GM21619 (cell line): ENCODE measurements around the gene L3MBTL3.
"Not testable (repeated sequence)": the region's sequence is repeated elsewhere in the genome, so short reads cannot be mapped to it uniquely, and the experiment has no call there.

Experiments used
- ATAC-seq: cut with Tn5 transposase; IDR thresholded peaks from one replicate; pipeline ENCODE4 v1.9.1; 2021; ENCODE audit not compliant: unreplicated experiment

Gene L3MBTL3

DNA sequence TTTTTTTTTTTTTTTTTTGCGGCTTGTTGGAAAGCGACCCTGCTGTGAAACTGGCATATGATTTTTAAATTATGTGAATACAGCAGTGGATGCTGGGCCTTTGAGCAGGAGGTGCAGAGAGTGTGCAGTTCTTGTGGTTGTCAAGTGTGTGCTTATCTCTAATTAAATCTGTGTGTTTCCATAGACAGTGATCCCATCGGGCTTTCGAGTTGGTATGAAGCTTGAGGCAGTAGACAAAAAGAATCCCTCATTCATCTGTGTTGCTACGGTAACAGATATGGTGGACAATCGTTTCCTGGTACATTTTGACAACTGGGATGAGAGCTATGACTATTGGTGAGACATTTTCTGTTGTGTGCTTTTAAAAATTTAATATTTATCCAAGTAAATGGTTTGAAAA, 52.4 kb downstream of the L3MBTL3 start:
- no peak for ATAC-seq

DNA sequence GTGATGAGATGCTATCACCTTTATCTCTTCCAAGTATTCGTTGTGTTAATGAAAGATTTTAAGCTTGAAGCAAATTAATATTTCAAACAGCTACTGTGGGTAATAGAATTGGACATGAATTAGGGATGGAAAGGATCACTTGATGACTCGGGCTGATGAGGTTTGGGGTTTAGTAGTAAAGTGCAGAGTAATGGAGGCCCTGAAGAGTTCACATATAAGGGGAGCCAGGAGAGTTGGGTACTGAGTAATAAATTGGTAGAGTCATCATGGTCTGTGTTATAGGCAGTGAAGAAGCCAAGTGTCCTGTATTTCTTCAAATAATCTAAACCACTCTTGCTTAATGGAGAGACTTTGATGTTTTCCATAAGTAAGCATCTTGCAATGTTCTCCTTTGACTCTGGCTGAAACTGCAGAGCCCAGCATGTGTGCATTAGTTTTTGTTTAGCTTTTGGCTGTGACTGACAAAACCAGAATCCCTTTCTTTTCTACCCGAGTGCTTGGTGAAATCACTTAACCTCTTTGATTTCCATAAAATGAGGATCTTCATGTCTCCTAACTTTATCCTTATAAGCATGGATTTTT, 57.6 kb downstream of the L3MBTL3 start:
- ATAC-seq = no peak

DNA sequence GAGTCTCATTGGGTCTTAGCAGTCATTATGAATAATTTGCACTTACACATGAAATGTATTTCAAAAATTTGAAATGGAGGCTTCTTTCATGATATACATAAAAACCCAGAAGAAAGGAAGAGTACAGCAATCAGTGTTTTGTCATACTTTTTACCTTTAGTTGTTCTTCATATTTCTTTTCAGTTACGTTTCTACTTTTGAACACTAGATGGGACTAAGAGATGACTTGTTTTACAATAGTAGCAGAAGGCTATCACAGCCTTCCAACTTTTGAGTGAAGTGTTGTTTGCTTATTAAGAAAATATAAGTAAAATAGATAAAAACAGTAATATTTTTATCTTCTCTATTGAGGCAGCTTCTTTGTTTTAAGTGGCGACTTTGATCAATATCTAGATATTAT, 58.1 kb downstream of the L3MBTL3 start:
- ATAC-seq = no peak

DNA sequence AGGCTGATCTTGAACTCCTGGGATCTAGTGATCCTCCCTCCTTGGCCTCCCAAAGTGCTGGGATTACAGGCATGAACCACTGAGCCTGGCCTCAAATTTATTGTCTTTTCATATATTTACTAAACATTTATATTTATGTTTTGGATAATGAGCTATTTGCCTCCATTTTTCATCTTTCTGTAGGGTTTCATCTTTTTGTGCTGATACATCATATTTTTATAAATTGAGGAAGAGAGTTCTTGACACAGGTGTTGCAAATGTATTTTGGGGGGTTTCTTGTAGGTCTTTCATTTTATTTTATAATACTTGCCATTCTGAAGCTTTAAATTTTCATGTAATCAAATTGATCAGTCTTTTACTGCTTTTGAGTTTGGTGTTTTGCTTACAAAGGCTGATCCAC, 72.4 kb downstream of the L3MBTL3 start:
- ATAC-seq = no peak

DNA sequence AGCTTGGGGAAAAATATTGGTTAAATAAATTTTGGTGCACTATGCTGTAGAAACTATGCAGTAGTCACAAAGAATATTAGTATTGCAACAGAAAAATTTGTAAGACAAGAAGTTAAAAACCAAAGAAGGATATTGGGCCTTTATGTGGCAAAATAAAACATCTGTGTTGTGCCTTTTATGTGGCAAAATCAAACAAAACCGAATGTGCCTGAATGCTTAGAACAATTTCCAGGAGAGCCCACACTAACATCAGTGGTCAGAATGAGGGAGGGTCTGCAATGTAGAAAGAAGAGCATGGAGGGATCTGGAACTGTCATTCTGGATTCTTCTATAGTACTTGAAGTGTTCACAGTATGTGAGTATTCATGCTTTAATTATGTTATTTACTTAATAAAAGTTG, 75.2 kb downstream of the L3MBTL3 start:
- no peak for ATAC-seq

DNA sequence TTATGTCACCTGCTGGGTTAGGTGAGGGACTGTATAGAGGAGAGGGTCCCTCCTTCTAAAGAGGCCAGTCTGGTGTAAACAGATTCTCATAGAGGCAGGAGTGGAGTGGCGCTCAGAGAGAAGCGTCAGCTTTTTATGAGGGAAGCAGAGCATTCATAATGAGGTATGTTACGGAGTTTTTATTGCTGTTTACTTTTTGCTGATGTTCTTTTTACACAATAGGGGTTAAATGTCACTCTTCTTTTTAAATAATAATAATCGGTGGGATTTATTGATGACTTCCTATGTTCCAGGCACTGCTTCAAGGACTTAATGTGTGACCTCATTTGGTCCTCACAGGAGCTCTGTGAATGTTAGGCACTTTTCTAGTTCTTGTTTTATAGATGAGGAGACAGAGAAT, 79.9 kb downstream of the L3MBTL3 start:
- no peak for ATAC-seq

DNA sequence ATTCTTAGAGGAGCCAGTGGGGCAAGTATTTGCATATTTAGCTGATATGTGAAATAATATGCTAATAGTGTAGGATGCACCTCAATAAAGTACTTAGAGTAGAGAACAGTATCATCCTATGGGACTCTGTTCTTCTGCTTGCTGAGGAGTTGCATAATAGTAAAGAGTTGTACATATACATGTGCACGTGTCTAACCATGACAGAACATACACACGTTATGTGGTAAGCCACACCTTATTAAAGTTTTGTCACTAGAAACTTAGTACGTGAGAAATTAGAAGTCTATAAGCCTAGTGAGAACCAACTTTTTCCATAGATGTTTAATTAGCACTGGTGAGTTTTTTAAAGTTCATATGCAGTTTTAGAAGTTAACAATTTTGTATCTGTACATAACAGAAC, 80.7 kb downstream of the L3MBTL3 start:
- no peak for ATAC-seq

DNA sequence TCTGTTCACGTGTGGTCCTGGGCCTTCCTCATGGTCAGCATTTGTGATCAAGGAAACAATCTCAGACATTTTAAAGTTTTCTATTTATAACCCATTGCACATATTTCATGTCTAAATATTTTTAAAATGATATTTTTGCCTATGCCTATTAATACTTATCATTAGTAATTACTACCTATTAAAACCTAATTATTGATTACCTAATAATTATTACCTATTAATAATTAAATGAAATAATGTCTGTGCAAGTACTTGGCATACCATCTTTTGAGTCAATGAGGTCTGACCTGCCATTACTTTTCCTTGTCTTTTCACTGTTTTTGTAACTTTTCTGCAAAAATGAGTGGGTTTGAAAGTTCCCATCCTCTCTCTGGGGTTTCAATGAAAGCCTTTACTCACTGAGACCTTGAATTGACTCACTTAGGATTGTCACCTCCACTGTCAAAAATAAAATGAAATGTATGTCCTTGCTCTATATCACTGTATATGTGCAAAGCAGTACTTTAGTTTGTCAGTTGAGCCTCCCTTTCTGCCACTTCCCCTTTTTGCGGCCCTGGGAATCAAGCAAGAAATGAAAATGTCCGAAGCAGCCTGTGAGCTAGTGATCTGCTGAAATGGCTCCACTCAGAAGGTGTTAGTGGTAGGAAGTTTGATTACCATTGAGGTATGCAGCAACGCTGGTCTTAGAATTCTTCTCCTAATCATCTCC, 87.8 kb downstream of the L3MBTL3 start:
- peak; percentile 90 for ATAC-seq

DNA sequence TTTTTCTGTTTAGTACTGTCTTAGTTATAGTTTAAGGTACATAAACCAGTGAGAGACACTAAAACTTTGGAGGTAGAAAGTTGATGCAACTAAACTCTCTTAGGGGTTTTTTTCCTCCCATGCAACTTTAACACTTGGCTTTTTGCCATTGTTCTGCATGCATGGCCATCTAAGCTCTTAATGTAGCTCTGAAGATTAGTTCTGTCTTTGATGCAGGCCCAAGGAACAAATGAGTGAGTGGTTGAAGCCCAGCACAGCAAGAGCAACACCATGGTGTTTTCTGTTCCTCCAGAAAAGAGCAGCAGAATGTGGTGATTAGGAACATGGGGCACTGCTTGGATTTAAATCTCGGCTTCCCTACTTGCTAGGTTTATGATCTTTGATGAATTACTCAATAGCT, 89.3 kb downstream of the L3MBTL3 start:
- no peak for ATAC-seq

DNA sequence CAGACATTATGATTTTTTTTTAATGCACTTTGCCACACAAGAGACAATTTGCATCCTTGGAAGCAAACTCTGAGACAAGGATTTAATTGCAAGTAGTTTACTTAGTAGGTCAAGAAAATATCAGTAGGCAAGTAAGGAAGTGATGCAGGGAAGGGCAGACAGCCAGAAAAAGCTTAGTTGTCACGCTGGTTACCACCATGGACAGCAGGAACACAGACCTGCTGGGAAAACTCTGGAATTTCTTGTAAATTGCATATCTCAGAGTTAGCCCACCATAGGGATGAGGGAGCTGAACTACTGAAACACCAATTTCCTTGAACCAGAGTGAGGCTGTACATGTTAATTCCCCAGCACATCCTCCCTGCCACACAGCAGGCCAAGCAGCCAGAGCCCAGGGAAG, 92.7 kb downstream of the L3MBTL3 start:
- ATAC-seq = no peak

DNA sequence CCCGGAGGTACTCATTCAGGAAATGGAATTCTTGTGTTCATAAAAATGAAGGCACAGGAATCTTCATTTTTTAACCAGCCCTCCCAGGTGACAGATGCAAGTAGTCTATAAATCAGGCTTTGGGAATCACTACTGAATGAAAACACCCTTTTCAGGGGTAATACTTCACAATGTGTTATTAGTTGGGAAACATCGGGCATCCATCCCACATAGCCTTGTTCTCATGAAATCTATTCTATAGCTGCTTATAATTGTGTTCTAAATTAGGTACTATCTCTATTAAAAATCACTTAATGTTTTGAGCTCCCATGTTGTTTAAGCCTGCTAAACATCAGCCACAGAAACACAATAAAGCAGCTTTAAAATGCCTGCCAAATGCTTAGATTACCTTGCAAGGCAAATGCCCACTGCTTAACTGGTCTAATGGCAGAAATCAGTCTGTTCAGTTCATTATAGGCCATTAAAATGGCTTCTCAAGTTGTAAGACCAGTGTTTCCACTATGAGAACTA, 94.9 kb downstream of the L3MBTL3 start:
- ATAC-seq = no peak

DNA sequence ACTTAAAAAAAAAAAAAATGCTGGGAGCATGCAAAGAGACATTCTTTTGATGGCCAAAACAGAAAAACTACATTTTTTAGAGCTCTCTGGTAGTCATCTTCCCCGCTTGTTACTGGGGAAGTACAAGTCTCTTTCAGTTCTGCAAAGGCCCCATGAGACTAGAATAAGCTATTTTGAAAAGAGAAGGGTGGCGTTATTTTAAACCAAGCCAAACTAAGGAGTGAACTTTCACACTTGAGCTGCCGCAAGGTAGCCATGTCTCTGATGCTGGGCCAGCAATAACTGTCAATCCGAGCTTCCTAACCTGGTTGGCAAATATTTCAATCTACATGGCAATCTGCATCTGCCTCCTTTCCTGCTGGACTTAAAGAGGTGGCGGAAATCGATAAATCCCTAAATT, 96.7 kb downstream of the L3MBTL3 start:
- ATAC-seq = peak; percentile 95

DNA sequence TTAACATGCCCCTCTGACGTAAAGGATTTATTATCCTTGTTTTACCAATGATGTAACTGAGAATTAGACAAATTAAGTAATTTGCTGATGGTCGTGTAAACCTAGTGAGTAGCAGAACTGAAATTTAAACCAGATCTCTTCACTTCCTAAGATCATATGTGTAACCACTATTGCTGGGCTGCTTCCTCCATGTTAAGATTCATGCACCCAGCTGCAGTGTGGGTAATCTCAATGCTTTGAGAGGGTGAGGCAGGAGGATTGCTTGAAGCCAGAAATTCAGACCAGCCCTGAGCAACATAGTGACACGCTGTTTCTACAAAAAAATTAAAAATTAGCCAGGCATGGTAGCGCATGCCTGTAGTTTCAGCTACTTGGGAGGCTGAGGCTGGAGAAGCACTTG, 97.9 kb downstream of the L3MBTL3 start:
- ATAC-seq = no peak

DNA sequence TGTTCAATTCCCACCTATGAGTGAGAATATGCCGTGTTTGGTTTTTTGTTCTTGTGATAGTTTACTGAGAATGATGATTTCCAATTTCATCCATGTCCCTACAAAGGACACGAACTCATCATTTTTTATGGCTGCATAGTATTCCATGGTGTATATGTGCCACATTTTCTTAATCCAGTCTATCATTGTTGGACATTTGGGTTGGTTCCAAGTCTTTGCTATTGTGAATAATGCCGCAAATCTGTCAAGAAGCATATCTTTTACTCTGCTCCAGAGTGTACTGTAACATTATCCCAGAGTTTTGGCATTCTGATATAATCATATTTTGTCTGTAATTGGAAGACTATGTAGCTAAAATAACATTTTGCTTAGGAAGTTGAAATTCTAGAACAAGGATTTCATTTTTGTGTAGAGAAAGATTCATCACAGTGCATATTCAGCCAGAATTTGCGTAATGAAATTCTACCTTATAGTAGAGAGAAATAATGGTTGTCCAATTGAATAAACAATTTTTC, 98.9 kb downstream of the L3MBTL3 start:
- ATAC-seq = not testable (repeated sequence)

DNA sequence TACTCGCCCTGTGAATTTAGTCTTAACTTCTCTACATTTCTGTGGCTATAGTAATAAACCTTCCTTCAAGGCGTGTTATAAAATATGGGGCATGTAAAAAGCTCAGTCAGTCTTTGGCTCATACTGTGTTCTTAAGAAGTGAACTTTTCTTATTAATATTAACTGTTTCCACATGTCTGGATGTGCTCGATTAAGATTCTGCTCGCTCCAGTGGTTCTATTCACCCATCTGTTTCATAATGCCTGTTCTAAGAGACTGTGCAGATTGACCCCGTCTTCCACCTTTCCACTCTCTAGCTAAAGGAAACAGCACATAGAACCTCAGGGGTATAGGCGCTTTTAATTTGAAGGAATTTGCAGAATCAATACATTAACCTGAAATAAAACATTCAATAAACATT, 99.9 kb downstream of the L3MBTL3 start:
- no peak for ATAC-seq

DNA sequence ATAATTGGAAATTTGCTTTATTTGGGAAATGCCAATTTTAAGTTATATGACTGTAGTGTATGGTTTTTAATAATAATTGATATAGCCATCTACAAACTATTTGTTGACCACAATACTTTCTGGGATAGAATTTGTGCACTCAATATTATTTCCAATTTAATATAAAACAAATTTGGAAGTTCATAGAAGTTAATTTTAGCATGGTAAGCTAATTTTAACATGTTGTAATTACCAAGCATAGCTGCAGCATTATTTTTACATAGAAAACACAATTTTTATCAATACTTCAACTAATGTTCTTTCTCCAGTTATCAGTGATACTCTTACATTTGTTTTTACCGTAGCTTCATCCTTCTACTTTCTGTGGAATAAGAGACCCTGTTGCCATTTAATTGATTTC, 100.8 kb downstream of the L3MBTL3 start:
- no peak for ATAC-seq

DNA sequence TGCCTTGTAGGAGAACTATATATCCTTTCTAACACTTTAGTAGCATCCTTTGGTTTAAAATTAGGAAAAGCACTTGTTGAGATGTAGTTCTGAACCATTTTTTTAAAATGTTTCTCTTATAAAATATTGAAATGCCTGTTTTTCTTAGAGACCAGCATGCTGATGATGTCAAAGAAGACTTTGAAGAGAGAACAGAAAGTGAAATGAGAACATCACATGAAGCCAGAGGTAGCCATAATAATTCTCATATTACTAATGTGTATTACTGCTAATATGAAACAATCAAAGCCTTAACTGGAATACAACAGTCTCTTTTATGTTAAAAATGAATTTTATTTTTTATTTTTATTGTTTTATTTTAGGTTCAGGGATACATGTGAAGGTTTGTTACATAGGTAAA, 102.3 kb downstream of the L3MBTL3 start:
- no peak for ATAC-seq

DNA sequence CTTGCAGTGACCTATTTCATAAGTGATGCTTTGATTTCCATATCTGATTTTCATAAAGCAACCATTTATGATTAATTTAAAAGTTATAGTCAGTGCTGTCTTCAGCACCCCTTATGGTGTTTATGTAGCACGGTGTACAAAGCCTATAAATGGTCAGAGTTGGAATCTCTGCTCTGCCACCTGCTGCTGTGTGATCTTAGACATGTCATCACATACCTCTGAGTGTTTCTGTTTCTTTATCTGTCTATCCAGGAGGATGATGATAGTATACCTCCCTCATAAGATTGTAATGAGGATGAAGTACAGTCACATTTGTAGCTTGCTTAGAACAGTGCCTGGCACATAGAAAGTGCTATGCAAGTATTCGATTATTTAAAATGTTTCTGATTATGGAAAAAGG, 103.9 kb downstream of the L3MBTL3 start:
- no peak for ATAC-seq

DNA sequence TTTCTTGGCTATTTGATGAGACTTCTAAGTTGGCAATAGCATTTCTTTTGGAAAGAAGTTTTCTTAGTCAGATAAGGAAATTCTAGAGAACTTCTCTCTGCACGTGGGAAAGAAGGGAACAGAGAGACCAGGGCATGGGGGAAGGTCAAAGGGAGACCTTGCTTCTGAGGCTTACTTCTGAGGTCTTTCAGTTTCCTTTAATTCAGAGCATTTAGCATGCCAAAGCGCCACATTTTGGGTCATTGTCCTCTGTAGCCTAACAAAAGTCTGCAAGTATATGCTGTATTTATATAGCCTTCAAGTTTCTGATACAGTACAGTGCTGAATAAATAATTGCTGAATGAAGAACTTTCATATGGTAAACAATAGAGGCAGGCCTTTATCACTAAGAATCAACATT, 108.8 kb downstream of the L3MBTL3 start:
- ATAC-seq = no peak

DNA sequence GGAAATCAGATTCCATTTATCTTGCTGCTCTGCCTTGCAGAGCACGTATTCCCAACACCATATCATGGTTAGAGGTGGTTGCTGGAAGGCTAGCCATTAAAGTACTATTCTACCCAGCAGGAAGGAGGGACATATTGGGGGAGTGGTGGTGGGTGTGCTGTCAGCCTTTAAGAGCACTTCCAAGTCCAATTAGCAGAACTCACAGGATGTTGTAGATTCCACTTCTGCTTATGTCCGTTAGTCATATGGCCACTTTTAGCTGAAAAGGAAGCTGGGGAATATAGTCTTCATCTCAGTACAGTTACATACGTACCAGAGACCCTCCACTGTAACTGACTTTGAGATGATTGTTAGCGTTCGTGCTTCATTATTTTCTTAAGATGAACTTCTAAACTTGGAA, 109.9 kb downstream of the L3MBTL3 start:
- no peak for ATAC-seq

DNA sequence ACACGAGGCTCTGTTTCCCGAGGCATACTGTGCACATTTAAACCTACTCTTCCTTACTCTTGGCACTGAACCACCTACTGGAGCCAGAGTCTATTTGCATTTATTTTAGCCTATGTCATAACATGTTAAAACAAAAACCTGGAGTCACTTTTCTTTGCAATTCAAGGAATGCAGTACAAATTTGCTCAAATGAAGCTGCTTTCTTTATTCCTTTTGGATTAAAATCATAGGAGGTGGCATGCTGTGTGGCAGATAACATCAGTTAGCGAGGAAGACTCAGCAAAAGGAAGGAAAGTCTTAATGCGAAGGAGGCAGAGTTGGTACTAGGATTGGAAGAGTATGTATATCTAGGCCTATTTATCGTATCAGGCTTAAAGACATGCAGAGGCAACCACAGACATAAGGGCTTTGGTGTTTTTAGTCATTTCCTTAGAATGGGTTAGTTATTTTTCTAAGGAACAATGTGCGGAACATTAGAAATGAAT, 111.4 kb downstream of the L3MBTL3 start:
- no peak for ATAC-seq

DNA sequence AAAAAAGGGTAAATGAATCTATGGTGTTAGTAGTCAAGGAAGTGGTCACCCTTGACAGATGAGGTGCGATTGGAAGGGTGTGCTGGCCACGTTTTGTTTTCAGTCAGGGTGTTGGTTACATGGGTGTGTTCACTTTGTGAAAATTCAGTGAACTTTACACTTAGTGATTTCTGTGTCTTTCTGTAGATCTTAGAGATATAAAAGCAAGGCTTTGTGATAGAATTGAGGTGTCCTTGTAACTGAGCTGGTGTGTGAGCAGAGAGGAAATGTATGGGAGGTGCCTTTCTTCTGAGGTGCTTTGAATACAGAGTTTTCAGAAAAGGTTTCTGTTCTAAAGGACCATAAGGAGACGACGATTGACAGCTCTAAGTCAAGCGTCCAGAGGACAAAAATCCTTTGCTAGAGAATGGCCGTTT, 113.9 kb downstream of the L3MBTL3 start:
- peak; percentile 85 for ATAC-seq
